Hematopoietic multipotent progenitor cell (in vitro differentiated cells): Measurements from ENCODE around the gene PCDH9. TPM values are rescaled to one million over a fixed set of nuclear protein-coding genes. Genes with fewer than 3 reads are reported as not detected.
A peak's percentile ranks its signal among the peaks of the same experiment; 100 is the strongest.

Source experiments
- DNase-seq, 3 donors: peaks; one replicate each; pipeline ENCODE4 v3.0.0-alpha.2; 2011 to 2015; ENCODE audit warnings: low read depth in 2 of 3, low spot score in 2 of 3
- total RNA-seq: library from RNA; depleted of rRNA; stranded (reverse); fragments of >200 nt; gene quantifications from one replicate; pipeline ENCODE4 v1.2.3, GENCODE V29; 2012

PCDH9 gene
- total RNA-seq, 1 donor: 14.8 TPM

DNA sequence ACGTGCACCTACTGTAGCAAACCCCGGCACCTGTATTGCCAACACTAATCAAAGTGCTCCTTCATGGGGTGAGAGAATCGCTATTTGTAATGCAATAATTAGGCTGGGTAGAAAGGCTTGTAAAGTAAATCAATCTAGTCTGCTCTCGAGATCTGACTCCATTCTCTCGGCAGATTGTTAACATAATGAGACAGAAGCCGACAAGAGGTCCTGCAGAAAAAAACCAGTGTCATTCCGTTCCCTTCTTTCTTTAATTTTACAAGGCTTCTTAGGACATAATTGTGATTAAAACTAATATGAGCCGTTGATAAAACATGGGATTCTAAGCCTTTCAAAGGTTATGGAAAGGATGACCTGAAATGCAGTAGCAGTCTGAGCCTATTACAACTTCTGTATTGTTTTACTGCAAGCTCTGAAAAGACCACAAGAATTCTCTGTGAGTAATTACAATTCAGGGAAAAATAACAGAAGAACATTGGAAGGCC is 530.0 kb downstream of the PCDH9 start:
- DNase-seq: no peak

- DNase-seq: no peak
Observed at GRCh38 chr13:66693656-66694055, 536.5 kb downstream of the PCDH9 start.

GRCh38 chr13:66691149-66691548 is 539.0 kb downstream of the PCDH9 start:
- no peak for DNase-seq

DNA sequence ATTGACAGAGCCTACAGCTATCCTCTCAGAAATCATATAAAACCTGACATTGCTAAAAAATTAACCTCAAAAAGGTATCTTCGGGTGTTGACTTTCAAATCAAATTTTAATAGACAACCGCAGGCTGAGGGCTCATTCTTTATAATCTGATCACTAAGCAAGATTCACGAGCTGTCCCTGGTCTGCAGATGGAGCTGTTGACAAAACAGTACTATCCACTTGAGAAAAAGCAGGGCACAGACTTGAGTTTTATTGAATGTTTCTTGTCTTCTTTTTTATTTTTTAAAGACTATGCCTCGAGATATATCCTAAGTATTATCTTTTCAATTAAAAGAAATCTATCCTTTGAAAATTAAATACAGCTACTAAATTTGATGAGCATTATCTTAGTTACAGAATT is 540.5 kb downstream of the PCDH9 start:
- DNase-seq: peak in 2 of 3 donors; percentile 1 to 20

DNA sequence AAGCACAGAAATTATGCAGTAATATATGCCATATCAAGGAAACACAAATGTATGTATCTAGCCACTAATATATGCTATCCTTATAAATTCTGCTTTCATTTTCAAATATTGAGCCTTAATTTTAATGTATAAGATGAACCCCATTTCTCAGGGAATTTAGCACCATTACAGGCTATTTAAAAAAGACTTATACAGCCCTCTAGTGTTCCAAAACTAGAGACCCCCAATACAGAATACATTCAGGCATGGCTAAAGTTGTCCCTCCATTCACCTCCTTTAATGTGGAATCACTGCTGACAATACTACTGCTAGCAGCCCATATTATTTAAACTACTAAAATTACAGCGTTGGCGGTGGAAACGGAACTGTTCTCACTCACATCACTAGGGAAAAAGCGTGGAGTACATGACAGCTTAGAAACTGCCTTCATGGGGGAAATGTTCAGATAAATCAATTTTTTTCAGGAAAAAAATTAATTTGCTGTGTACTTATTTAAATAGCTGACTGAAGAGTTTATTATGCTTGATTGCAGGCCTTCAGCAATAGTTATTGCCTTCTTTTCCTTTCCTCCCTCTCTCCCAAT is 541.0 kb downstream of the PCDH9 start:
- DNase-seq: peak in 2 of 3 donors; percentile 0 to 18

DNA sequence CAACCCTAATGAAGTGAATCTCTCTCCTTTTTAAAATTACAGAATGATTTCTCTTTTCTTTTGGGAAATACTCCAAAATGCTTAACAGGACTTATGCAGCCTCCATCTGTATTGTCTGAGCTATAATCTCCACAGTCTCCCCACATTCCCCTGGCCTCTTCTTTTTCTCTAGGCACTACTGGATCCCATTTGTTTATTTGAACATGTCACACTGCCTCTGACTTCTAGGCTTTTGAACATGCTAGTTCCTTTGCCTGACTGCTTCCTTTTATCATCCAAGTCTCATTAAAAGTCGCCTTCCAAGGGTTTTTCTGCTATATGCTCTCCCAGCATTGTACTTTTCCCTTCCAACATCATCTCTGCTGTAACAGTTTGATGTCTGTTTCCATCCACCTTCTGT is 548.7 kb downstream of the PCDH9 start:
- DNase-seq: no peak

- no peak for DNase-seq
Observed at GRCh38 chr13:66680031-66680430, 550.1 kb downstream of the PCDH9 start.

- no peak for DNase-seq
Observed at GRCh38 chr13:66675620-66676019, 554.5 kb downstream of the PCDH9 start.

GRCh38 chr13:66673401-66673800 is 556.7 kb downstream of the PCDH9 start:
- DNase-seq: no peak

DNA sequence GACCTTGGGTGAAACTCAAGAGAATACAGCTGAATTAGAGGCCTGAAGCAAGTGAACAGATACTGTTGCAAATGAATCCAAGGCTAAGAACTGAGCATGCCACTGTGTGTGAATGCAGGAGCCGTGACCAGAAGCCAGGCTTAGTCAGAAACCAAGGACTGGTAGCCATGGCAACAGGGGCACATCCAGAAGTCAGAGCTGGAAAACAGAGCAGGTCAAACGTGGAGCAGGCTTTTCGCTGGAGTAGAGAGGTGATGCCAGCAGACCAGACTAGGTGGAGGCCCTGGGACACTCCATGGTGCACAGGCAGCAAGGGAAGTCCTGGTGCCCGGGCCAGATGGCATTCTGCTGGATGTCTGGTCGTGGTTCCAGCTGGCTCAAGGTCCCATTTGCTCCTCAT is 564.1 kb downstream of the PCDH9 start:
- DNase-seq: no peak

DNA sequence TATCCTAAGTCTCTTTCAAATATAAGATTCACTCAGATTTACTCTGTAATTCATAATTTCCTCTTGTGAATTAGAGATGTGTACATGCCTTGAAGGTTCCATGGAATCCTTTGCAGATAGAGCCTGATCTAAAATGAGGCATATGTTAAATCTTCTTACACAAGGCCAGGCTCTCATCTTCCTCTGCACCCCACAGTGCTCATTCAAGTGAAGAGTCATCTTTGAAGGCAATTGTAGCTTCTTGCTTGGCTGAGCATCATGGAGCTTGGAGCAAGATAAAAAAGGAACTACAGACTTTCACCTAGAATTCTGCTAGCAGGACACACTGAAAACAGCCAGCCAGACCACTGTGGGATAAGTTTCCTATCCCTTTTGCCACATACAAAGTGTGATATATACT is 566.4 kb downstream of the PCDH9 start:
- no peak for DNase-seq

GRCh38 chr13:66663206-66663605 is 566.9 kb downstream of the PCDH9 start:
- DNase-seq: no peak

GRCh38 chr13:66661336-66661735 is 568.8 kb downstream of the PCDH9 start:
- DNase-seq: no peak

GRCh38 chr13:66660468-66660813 is 569.7 kb downstream of the PCDH9 start:
- DNase-seq: no peak

DNA sequence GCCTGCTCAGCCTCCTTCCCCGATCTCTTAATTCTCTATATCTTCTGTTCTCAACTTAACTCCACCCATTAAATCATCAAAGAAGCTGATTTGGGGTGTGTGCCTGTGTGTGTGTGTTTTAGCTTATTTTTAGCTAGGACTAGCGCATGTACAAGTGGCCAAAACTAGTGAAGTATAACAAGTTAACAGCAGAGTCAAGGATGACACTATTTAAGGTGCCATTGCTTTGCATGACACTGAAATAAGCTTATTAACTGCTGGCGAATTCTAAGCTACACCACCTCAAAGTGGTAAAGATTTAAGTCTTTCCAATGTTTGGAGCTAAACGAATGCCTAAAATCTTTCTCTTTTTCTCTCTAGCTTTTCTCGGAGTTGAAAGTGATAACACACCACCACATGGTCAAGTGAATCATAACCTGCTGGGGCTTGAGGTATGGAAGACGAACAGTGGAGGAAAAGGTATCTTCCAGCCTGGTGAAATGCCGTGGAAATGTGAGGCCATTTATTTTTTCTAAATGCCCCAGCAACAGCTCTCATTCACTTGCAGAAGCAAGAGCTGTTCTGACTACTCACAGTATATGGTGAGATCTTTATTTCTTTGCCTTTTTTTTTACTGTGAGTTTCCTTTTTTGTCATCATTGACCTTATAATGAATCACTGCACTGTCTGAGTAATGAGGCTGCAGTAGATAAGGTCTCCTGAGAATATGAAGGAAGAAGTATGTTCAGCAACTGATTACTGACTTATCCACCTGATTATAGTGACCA is 570.3 kb downstream of the PCDH9 start:
- no peak for DNase-seq

- no peak for DNase-seq
Observed at GRCh38 chr13:66659286-66659685, 570.9 kb downstream of the PCDH9 start.

DNA sequence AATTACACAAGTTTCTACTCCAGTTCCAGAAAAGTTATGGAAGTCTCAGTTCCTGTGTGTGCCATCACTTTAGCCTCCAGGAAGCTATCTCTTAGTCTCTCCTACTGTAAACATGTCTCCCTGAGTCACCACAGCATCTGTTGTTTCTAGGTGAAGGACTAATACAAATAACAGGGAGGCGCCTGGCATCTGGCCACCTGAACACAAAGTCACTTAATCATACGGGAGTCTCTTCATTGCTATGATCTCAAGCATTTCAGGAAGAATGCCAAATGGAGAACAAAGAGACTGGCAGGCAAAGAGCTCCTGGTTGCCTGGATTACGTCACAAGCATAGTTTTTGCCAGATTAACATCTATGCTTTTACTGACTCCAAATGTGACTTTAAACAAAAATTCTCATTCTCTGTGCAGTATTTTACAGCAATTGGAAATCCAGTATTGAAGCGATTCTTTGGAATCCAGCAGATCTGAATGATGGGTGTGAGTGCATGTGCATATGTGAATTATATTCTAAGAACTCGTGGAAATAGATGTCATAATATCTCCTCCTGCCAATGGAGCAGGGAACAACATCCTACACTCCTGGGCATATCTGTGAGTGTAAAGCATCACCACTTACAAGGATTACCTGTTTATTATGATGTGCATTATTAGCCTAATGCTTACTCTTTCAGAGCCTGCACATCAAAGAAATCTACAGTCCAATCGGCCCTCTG is 572.8 kb downstream of the PCDH9 start:
- DNase-seq: no peak

GRCh38 chr13:66655847-66656454 is 574.2 kb downstream of the PCDH9 start:
- no peak for DNase-seq

DNA sequence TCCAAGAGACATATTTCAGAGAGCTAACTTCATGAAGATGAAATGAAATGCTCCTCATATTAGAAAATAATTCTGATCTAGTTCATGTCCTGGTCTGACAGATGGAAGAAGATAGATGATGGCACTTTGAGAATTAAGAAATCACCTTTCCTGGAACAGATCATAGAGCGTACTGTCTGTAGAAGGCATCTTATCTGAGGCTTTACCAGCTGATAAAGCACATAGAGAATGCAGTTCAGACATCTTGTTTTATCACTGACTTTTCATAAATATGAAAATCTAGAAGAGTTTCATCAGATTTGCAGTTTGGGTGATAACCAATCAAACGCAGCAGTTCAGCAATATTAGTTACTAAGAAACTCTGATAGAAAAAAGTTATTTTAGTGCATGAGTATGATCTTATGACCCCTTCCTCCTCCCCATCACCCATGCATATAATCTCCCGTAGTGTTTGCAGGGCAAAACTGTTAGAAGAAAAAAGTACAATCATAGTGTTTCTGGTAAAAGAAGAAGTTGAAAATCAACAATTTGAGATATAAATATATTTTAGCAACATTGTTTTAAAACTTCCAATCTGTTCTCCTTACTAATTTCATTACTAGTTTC is 585.2 kb downstream of the PCDH9 start:
- DNase-seq: no peak

DNA sequence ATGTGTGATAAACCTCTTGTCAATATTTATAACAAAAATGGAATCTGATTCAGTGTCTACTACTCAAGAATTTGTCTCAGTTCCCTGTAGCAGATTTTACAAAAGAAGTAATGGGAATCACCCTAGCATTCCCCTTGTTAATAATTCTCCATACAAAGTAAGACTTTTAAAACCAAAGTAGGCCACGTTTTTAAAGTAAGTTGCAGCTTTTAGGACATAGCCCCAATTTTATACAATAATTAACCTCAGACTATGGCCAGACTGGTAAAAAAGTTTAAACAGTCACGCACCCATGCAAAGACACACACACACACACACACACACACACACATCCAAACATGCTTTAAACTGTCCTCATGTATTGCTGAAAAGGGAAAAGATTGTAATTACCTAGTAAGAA is 589.9 kb downstream of the PCDH9 start:
- DNase-seq: no peak

GRCh38 chr13:66639044-66639443 is 591.1 kb downstream of the PCDH9 start:
- no peak for DNase-seq
